B cell (primary cell): ENCODE measurements around the gene MMP23B. TPM values are rescaled to one million over a fixed set of nuclear protein-coding genes. Genes with fewer than 3 reads are reported as not detected.

Source experiments
- ATAC-seq: fragments of 200-7000 bp; cut with Tn5 transposase; one replicate; pipeline ENCODE4 v1.10.0; 2021; ENCODE audit warnings: low read depth, mild to moderate bottlenecking, moderate number of reproducible peaks, moderate library complexity
- CTCF ChIA-PET: fragments of 350-600 bp; sonication (Branson Sonifier 250); formaldehyde crosslinking; loops from one replicate; lab custom pipeline; 2021; ENCODE audit warnings: antibody characterized with exemption, inconsistent platforms; lab: Charles Lee
- POLR2A ChIA-PET: fragments of 350-600 bp; sonication (Branson Sonifier 250); formaldehyde crosslinking; loops from one replicate; lab custom pipeline; 2021; ENCODE audit warnings: antibody characterized with exemption; lab: Charles Lee
- DNase-seq: peaks from one replicate; pipeline ENCODE4 v3.0.0; 2013
- H2AFZ ChIP-seq: 2 replicates; pipeline ENCODE4 v1.6.1; 2012; ENCODE audit warnings: mild to moderate bottlenecking, low read depth, low read length; ENCODE audit not compliant: insufficient read depth, poor library complexity, severe bottlenecking
- H3K27ac ChIP-seq, 2 donors: 1 replicate in 1 of 2; 2 replicates in 1 of 2; pipeline ENCODE4 v1.5.1; 2012 to 2013; ENCODE audit warnings: low read length in 2 of 2, mild to moderate bottlenecking in 2 of 2, moderate library complexity in 1 of 2
- H3K27me3 ChIP-seq, 4 experiments: fragments of 200-600 bp in 1 of 4; sonication (generic) in 1 of 4; replicated peaks in 1 of 4; 1 replicate in 2 of 4; 2 replicates in 2 of 4; pipeline versions ENCODE4 v1.6.1 to v1.7.0; 2013 to 2016; ENCODE audit warnings: low read length in 3 of 4, mild to moderate bottlenecking in 2 of 4, mixed read lengths in 1 of 4, moderate library complexity in 1 of 4; ENCODE audit not compliant: insufficient read depth in 4 of 4, control insufficient read depth in 3 of 4; ENCODE audit errors: control extremely low read depth in 1 of 4
- H3K36me3 ChIP-seq, 2 experiments: replicated peaks in 1 of 2; 1 replicate in 1 of 2; 2 replicates in 1 of 2; pipeline versions ENCODE4 v1.6.1 to v1.7.1; 2013; ENCODE audit warnings: low read length in 1 of 2; ENCODE audit not compliant: insufficient read depth in 2 of 2, control insufficient read depth in 1 of 2; ENCODE audit errors: control extremely low read depth in 1 of 2, extremely low read depth in 1 of 2
- H3K4me1 ChIP-seq, 2 donors: fragments of 200-600 bp in 1 of 2; sonication (generic) in 1 of 2; 1 replicate in 1 of 2; 2 replicates in 1 of 2; pipeline versions ENCODE4 v1.5.1 to v1.6.1; 2013 to 2017; ENCODE audit warnings: low read length in 2 of 2; ENCODE audit not compliant: control insufficient read depth in 2 of 2, insufficient read depth in 2 of 2
- H3K4me2 ChIP-seq: replicated peaks from 2 replicates; pipeline ENCODE3; 2012; ENCODE audit warnings: mild to moderate bottlenecking, low read depth, low read length; ENCODE audit not compliant: poor library complexity, severe bottlenecking
- H3K4me3 ChIP-seq, 5 experiments: fragments of 200-600 bp in 1 of 5; sonication (generic) in 1 of 5; 1 replicate in 3 of 5; 2 replicates in 2 of 5; pipeline versions ENCODE4 v1.5.1 to v1.7.0; 2011 to 2016; ENCODE audit warnings: low read length in 4 of 5, mild to moderate bottlenecking in 4 of 5, low read depth in 2 of 5, control low read depth in 1 of 5, moderate library complexity in 1 of 5; ENCODE audit not compliant: insufficient read depth in 1 of 5; ENCODE audit errors: control extremely low read depth in 1 of 5, extremely low read depth in 1 of 5
- H3K79me2 ChIP-seq: fragments of 200-600 bp; sonication (generic); one replicate; pipeline ENCODE4 v1.6.0; 2016; ENCODE audit warnings: low read length; ENCODE audit not compliant: control insufficient read depth, insufficient read depth
- H3K9ac ChIP-seq: fragments of 200-600 bp; sonication (generic); 2 replicates; pipeline ENCODE4 v1.6.1; 2017; ENCODE audit warnings: mild to moderate bottlenecking, low read length, moderate library complexity
- H3K9me3 ChIP-seq, 3 donors: one replicate each; pipeline versions ENCODE4 v1.6.1 to v1.7.1; 2013; ENCODE audit warnings: low read length in 2 of 3; ENCODE audit not compliant: control insufficient read depth in 2 of 3, insufficient read depth in 1 of 3; ENCODE audit errors: control extremely low read depth in 1 of 3
- H4K20me1 ChIP-seq: 2 replicates; pipeline ENCODE4 v1.6.0; 2012; ENCODE audit warnings: mild to moderate bottlenecking, low read length; ENCODE audit not compliant: insufficient read depth, control insufficient read depth, poor library complexity, severe bottlenecking
- H3K27ac Mint-ChIP-seq: one replicate; pipeline ENCODE4 v1.8.0; 2021; ENCODE audit warnings: mixed read lengths
- H3K27me3 Mint-ChIP-seq: one replicate; pipeline ENCODE4 v1.8.0; 2021; ENCODE audit warnings: mixed read lengths
- H3K4me1 Mint-ChIP-seq: one replicate; pipeline ENCODE4 v1.8.0; 2021; ENCODE audit warnings: mixed read lengths
- H3K4me3 Mint-ChIP-seq: one replicate; pipeline ENCODE4 v1.8.0; 2021; ENCODE audit warnings: mixed read lengths
- H3K9me3 Mint-ChIP-seq: one replicate; pipeline ENCODE4 v1.8.0; 2022; ENCODE audit warnings: mixed read lengths; ENCODE audit not compliant: insufficient read depth
- EZH2 ChIP-seq: IDR thresholded peaks from 2 replicates; pipeline ENCODE4 v1.6.1; 2012; ENCODE audit warnings: borderline replicate concordance, low read depth, mild to moderate bottlenecking, moderate library complexity, low read length; ENCODE audit not compliant: insufficient read depth, poor library complexity, severe bottlenecking
- WGBS: methylation state at CpG from one replicate; pipeline ENCODE4 v1.1.5; 2013; ENCODE audit warnings: missing lambda C conversion rate; ENCODE audit not compliant: insufficient coverage; 5-methylcytosine and 5-hydroxymethylcytosine counted together
- intact Hi-C: fragments of 100-400 bp; cut with micrococcal nuclease; formaldehyde crosslinking; loops from one replicate; pipeline ENCODE4 v1.10.0; 2022
- polyA plus RNA-seq: library from polyadenylated mRNA; depleted of rRNA; stranded (reverse); fragments of >200 nt; gene quantifications from 2 replicates; pipeline ENCODE4 v1.2.3, GENCODE V29; 2012
- total RNA-seq, 2 donors: library from RNA; stranded (reverse); fragments of 120-200 nt in 1 of 2; gene quantifications; 1 replicate in 1 of 2; 2 replicates in 1 of 2; pipeline versions ENCODE4 v1.2.3 to v1.2.4, GENCODE V29; 2013 to 2022
- TF ChIP-seq, protein P1 (sequence below): fragments of 200-600 bp; IDR thresholded peaks from one replicate; pipeline ENCODE4 v1.8.0; 2022; ENCODE audit warnings: antibody characterized with exemption, mild to moderate bottlenecking

Gene MMP23B
- total and polyA plus RNA-seq, 2 donors (not counting 1 experiment from before 2014, with no cell fraction given), result 1.0 to 1.7 TPM

DNA sequence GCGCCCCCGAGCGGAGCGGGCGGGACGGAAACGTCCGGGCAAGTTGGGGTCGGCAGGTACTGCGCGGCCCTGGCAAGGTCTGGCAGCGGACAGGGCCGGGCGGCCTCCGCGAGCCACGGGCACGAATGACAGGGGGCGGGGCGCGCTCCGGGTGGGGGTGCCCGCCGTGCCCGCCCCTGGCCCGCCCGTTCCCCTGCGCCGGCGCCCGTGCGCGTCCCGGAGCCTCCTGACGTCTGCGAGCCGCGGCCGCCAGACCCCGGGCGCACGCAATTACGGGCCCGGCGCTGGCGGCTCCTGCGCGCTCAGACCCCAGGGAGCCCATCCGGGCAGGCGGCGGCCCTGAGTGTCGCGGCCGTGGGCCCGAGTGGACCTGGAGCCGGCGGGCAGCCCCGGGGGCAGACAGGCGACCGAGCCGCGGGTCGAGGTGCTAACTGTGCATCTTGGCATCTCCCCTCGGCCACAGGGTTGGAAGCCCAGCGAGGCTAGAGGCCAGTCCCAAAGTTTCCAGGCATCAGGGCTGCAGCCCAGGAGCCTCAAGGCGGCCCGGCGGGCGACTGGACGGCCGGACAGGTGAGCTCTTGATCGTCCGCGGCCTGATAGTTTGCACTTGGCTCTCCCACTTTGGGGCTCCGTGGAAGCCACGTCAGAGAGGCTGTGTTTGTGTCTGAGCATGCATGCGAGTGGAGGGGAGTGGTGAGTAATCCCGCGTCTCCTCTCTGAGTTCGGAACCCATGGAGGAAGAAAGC is 15.8 kb upstream of the MMP23B start:
- Mint-ChIP-seq H3K9me3 (no peaks in the 10 kb centered on the region), H3K4me3 (peak overlapping the region; percentile 85), H3K27me3 (no peaks in the 10 kb centered on the region), H3K4me1 (peaks cover 26% of the 10 kb centered on the region), H3K27ac (peak overlapping the region; percentile 87)
- H3K79me2 ChIP-seq, result peaks cover 33% of the 10 kb centered on the region
- ChIA-PET POLR2A (interaction anchor here (1.0 to 2.0 kb wide), 5 partner anchors 9 to 130 kb away, joined by 4 to 19 read pairs (median 7); no protein-coding TSS in a partner anchor), CTCF (interaction anchor here (1.0 to 2.9 kb wide), 2 partner anchors 10 to 14 kb away, joined by 3 to 13 read pairs; no protein-coding TSS in a partner anchor)
- ATAC-seq, result peak; percentile 9
- peak overlapping the region; percentile 30 to 98 (median 97) for H3K4me3 ChIP-seq
- TF ChIP-seq, protein P1, sequence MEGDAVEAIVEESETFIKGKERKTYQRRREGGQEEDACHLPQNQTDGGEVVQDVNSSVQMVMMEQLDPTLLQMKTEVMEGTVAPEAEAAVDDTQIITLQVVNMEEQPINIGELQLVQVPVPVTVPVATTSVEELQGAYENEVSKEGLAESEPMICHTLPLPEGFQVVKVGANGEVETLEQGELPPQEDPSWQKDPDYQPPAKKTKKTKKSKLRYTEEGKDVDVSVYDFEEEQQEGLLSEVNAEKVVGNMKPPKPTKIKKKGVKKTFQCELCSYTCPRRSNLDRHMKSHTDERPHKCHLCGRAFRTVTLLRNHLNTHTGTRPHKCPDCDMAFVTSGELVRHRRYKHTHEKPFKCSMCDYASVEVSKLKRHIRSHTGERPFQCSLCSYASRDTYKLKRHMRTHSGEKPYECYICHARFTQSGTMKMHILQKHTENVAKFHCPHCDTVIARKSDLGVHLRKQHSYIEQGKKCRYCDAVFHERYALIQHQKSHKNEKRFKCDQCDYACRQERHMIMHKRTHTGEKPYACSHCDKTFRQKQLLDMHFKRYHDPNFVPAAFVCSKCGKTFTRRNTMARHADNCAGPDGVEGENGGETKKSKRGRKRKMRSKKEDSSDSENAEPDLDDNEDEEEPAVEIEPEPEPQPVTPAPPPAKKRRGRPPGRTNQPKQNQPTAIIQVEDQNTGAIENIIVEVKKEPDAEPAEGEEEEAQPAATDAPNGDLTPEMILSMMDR, result no peak
- no peak for TF ChIP-seq EZH2
- DNase-seq, result no peak
- H3K9me3 ChIP-seq, result no peaks in the 10 kb centered on the region
- peak overlapping the region; percentile 98 for H3K4me2 ChIP-seq
- peaks cover 0 to 5% of the 10 kb centered on the region in 2 experiments for H3K36me3 ChIP-seq
- peaks cover 20% of the 10 kb centered on the region for H4K20me1 ChIP-seq
- peak overlapping the region in 1 of 2 donors; percentile 100 for H3K27ac ChIP-seq
- 12% methylated on average over 80 of the region's 80 CpGs for WGBS
- peak overlapping the region; percentile 38 for H2AFZ ChIP-seq
- peak overlapping the region; percentile 100 for H3K9ac ChIP-seq
- intact Hi-C loops, result no loop called here
- no peaks in the 10 kb centered on the region for H3K27me3 ChIP-seq
- peaks cover 20% of the 10 kb centered on the region in 2 donors for H3K4me1 ChIP-seq

GRCh38 chr1:1616838-1617237 is 15.1 kb upstream of the MMP23B start:
- peak overlapping the region; percentile 98 for H3K4me2 ChIP-seq
- no peaks in the 10 kb centered on the region for H3K9me3 ChIP-seq
- H3K27me3 ChIP-seq, result no peaks in the 10 kb centered on the region
- H3K36me3 ChIP-seq, result peaks cover 0 to 5% of the 10 kb centered on the region in 2 experiments
- TF ChIP-seq, protein P1, result no peak
- TF ChIP-seq EZH2, result no peak
- intact Hi-C loops, result no loop called here
- H2AFZ ChIP-seq, result no peak overlapping the region
- Mint-ChIP-seq H3K4me3 (peak overlapping the region; percentile 85), H3K4me1 (peaks cover 26% of the 10 kb centered on the region), H3K27ac (peak overlapping the region; percentile 87), H3K9me3 (no peaks in the 10 kb centered on the region), H3K27me3 (no peaks in the 10 kb centered on the region)
- H3K4me1 ChIP-seq, result peaks cover 20% of the 10 kb centered on the region in 2 donors
- CTCF ChIA-PET, result interaction anchor here (2.9 kb wide), 1 partner anchor 13 kb away, joined by 13 read pairs; no protein-coding TSS in a partner anchor
- POLR2A ChIA-PET, result interaction anchor here (2.0 kb wide), 1 partner anchor 13 kb away, joined by 8 read pairs; no protein-coding TSS in a partner anchor
- H3K9ac ChIP-seq, result no peak overlapping the region
- H3K27ac ChIP-seq, result no peak overlapping the region
- no peak for DNase-seq
- ATAC-seq, result no peak
- peaks cover 20% of the 10 kb centered on the region for H4K20me1 ChIP-seq
- H3K79me2 ChIP-seq, result peaks cover 33% of the 10 kb centered on the region
- WGBS, result 98% methylated on average over 19 of the region's 19 CpGs
- no peak overlapping the region for H3K4me3 ChIP-seq
